ENCODE measurements around the gene CHRNA4.
"Not testable (repeated sequence)": the region's sequence is repeated elsewhere in the genome, so short reads cannot be mapped to it uniquely, and the experiment has no call there.

CHRNA4 gene

GRCh38 chr20:63397946-63398450 lies 36.8 kb upstream of the CHRNA4 start:
- DNase-seq (ENCODE audit: low read depth): no peak

- no peak for DNase-seq (ENCODE audit: low read depth)
Measured at GRCh38 chr20:63397155-63397843, 36.1 kb upstream of the CHRNA4 start.

- no peak for DNase-seq (ENCODE audit: low read depth)
Measured at GRCh38 chr20:63396300-63396699, 35.2 kb upstream of the CHRNA4 start.

GRCh38 chr20:63395723-63396122 lies 34.6 kb upstream of the CHRNA4 start:
- DNase-seq (ENCODE audit: low read depth): no peak

- no peak for DNase-seq (ENCODE audit: low read depth)
Measured at GRCh38 chr20:63394920-63395455, 33.8 kb upstream of the CHRNA4 start.

GRCh38 chr20:63394069-63394919 lies 33.1 kb upstream of the CHRNA4 start:
- DNase-seq (ENCODE audit: low read depth): peak; percentile 2

GRCh38 chr20:63393566-63393965 lies 32.4 kb upstream of the CHRNA4 start:
- DNase-seq (ENCODE audit: low read depth): no peak

- DNase-seq (ENCODE audit: low read depth): no peak
Measured at GRCh38 chr20:63392465-63393365, 31.6 kb upstream of the CHRNA4 start.

GRCh38 chr20:63387917-63388316 lies 26.8 kb upstream of the CHRNA4 start:
- DNase-seq (ENCODE audit: low read depth): no peak

- no peak for DNase-seq (ENCODE audit: low read depth)
Measured at GRCh38 chr20:63387393-63387792, 26.2 kb upstream of the CHRNA4 start.

- DNase-seq (ENCODE audit: low read depth): no peak
Measured at GRCh38 chr20:63386491-63386890, 25.3 kb upstream of the CHRNA4 start.

- no peak for DNase-seq (ENCODE audit: low read depth)
Measured at GRCh38 chr20:63385819-63386218, 24.7 kb upstream of the CHRNA4 start.

GRCh38 chr20:63384336-63384735 lies 23.2 kb upstream of the CHRNA4 start:
- no peak for DNase-seq (ENCODE audit: low read depth)

GRCh38 chr20:63383556-63383955 lies 22.4 kb upstream of the CHRNA4 start:
- no peak for DNase-seq (ENCODE audit: low read depth)

GRCh38 chr20:63382551-63383300 lies 21.6 kb upstream of the CHRNA4 start:
- DNase-seq (ENCODE audit: low read depth): no peak

- no peak for DNase-seq (ENCODE audit: low read depth)
Measured at GRCh38 chr20:63381781-63382431, 20.8 kb upstream of the CHRNA4 start.

- no peak for DNase-seq (ENCODE audit: low read depth)
Measured at GRCh38 chr20:63380346-63380870, 19.3 kb upstream of the CHRNA4 start.

GRCh38 chr20:63379872-63380271 lies 18.7 kb upstream of the CHRNA4 start:
- DNase-seq (ENCODE audit: low read depth): not testable (repeated sequence)

- DNase-seq (ENCODE audit: low read depth): no peak
Measured at GRCh38 chr20:63379296-63379695, 18.1 kb upstream of the CHRNA4 start.

- no peak for DNase-seq (ENCODE audit: low read depth)
Measured at GRCh38 chr20:63378626-63379025, 17.5 kb upstream of the CHRNA4 start.

All from non-pigmented ciliary epithelial cell (primary cell).